IMR-90 (cell line): ENCODE data around the gene RAET1G. TPM values are rescaled to one million over a fixed set of nuclear protein-coding genes. Genes with fewer than 3 reads are reported as not detected.

ENCODE experiments used
- ATAC-seq: fragments of 200-7000 bp; cut with Tn5 transposase; 2 replicates; pipeline ENCODE4 v1.9.1; 2020; ENCODE audit warnings: low read depth, mild to moderate bottlenecking, moderate library complexity
- BruUV-seq: library from RNA; stranded (reverse); fragments of 400-500 nt; replicated peaks from 2 replicates; lab custom pipeline; 2021; lab: Mats Ljungman, UMichigan
- CTCF ChIA-PET: fragments of 300-600 bp; formaldehyde crosslinking; extraction: SDS; loops from one replicate; lab custom pipeline; 2021; ENCODE audit warnings: antibody characterized with exemption; lab: Yijun Ruan, JAX
- POLR2A ChIA-PET: fragments of 300-600 bp; sonication (Branson Sonifier 250); formaldehyde crosslinking; loops from one replicate; lab custom pipeline; 2022; ENCODE audit warnings: antibody characterized with exemption; ENCODE audit not compliant: unreplicated experiment; lab: Charles Lee
- DNase-seq: peaks from one replicate; pipeline ENCODE4 v3.0.0; 2013
- H2AFZ ChIP-seq: replicated peaks from 2 replicates; pipeline ENCODE3; 2013; ENCODE audit warnings: low read length, mild to moderate bottlenecking; ENCODE audit not compliant: poor library complexity
- H2AK5ac ChIP-seq: 2 replicates; pipeline ENCODE4 v1.6.1; 2013; ENCODE audit warnings: low read depth, low read length, inconsistent platforms
- H2AK9ac ChIP-seq: replicated peaks from 2 replicates; pipeline ENCODE3; 2013; ENCODE audit warnings: mild to moderate bottlenecking, low read depth, low read length, moderate library complexity; ENCODE audit not compliant: poor library complexity
- H2BK120ac ChIP-seq: 2 replicates; pipeline ENCODE4 v1.6.1; 2013; ENCODE audit warnings: low read depth, low read length, inconsistent platforms
- H2BK15ac ChIP-seq: 3 replicates; pipeline ENCODE4 v1.6.1; 2013; ENCODE audit warnings: low read depth, low read length, inconsistent platforms
- H2BK20ac ChIP-seq: 2 replicates; pipeline ENCODE4 v1.6.1; 2013; ENCODE audit warnings: low read depth, mild to moderate bottlenecking, inconsistent platforms, low read length, moderate library complexity
- H2BK5ac ChIP-seq: 2 replicates; pipeline ENCODE4 v1.6.1; 2013; ENCODE audit warnings: mild to moderate bottlenecking, low read depth, low read length, inconsistent platforms; ENCODE audit not compliant: poor library complexity, severe bottlenecking
- H3K14ac ChIP-seq: replicated peaks from 2 replicates; pipeline ENCODE4 v1.6.1; 2013; ENCODE audit warnings: low read depth, low read length, inconsistent platforms
- H3K18ac ChIP-seq: 2 replicates; pipeline ENCODE4 v1.6.1; 2013; ENCODE audit warnings: low read depth, low read length, control low read depth
- H3K23ac ChIP-seq: 2 replicates; pipeline ENCODE4 v1.6.1; 2013; ENCODE audit warnings: low read depth, low read length, inconsistent platforms
- H3K27ac ChIP-seq: 2 replicates; pipeline ENCODE4 v1.5.1; 2013; ENCODE audit warnings: mild to moderate bottlenecking, control low read depth, low read length; ENCODE audit not compliant: insufficient read depth
- H3K27me3 ChIP-seq: 2 replicates; pipeline ENCODE4 v1.6.1; 2013; ENCODE audit warnings: low read length; ENCODE audit not compliant: control insufficient read depth, insufficient read depth
- H3K36me3 ChIP-seq: 2 replicates; pipeline ENCODE4 v1.6.1; 2013; ENCODE audit warnings: low read length, mixed read lengths; ENCODE audit not compliant: control insufficient read depth, insufficient read depth
- H3K4ac ChIP-seq: 2 replicates; pipeline ENCODE4 v1.6.1; 2013; ENCODE audit warnings: low read depth, low read length, inconsistent platforms
- H3K4me1 ChIP-seq: 2 replicates; pipeline ENCODE4 v1.6.1; 2013; ENCODE audit warnings: low read length, mixed read lengths; ENCODE audit not compliant: control insufficient read depth, insufficient read depth
- H3K4me2 ChIP-seq: 2 replicates; pipeline ENCODE4 v1.6.1; 2013; ENCODE audit warnings: low read depth, mild to moderate bottlenecking, control low read depth, low read length, moderate library complexity
- H3K4me3 ChIP-seq: 2 replicates; pipeline ENCODE4 v1.5.1; 2013; ENCODE audit warnings: low read depth, mild to moderate bottlenecking, control low read depth, low read length, moderate library complexity; ENCODE audit not compliant: insufficient read depth
- H3K56ac ChIP-seq: 2 replicates; pipeline ENCODE4 v1.6.1; 2013; ENCODE audit warnings: low read length, inconsistent platforms; ENCODE audit not compliant: insufficient read depth; ENCODE audit errors: extremely low read depth
- H3K79me1 ChIP-seq, 2 experiments: 2 replicates each; pipeline ENCODE4 v1.6.1; 2013; ENCODE audit warnings: low read length in 2 of 2, inconsistent platforms in 1 of 2, low read depth in 1 of 2
- H3K9ac ChIP-seq: 2 replicates; pipeline ENCODE4 v1.6.1; 2013; ENCODE audit warnings: low read depth, low read length, control low read depth
- H3K9me1 ChIP-seq: 2 replicates; pipeline ENCODE4 v1.6.1; 2013; ENCODE audit warnings: low read length, inconsistent platforms; ENCODE audit not compliant: insufficient read depth
- H3K9me3 ChIP-seq: 2 replicates; pipeline ENCODE4 v1.6.1; 2013; ENCODE audit warnings: low read length; ENCODE audit not compliant: control insufficient read depth, insufficient read depth
- H4K20me1 ChIP-seq: 2 replicates; pipeline ENCODE4 v1.6.1; 2013; ENCODE audit warnings: low read length, inconsistent platforms; ENCODE audit not compliant: insufficient read depth
- H4K5ac ChIP-seq: 2 replicates; pipeline ENCODE4 v1.6.1; 2013; ENCODE audit warnings: mild to moderate bottlenecking, low read depth, low read length, control low read depth
- H4K8ac ChIP-seq, 2 experiments: 2 replicates each; pipeline ENCODE4 v1.6.1; 2013; ENCODE audit warnings: low read depth in 2 of 2, low read length in 2 of 2, control low read depth in 1 of 2, inconsistent platforms in 1 of 2
- H4K91ac ChIP-seq: 2 replicates; pipeline ENCODE4 v1.6.1; 2013; ENCODE audit warnings: low read depth, low read length, inconsistent platforms; ENCODE audit not compliant: insufficient read depth
- BHLHE40 ChIP-seq: fragments of 150-350 bp; IDR thresholded peaks from 2 replicates; pipeline ENCODE4 v1.6.1; 2016; ENCODE audit warnings: mild to moderate bottlenecking, low read depth, low read length
- CEBPB ChIP-seq: IDR thresholded peaks from 2 replicates; pipeline ENCODE4 v1.6.1; 2012; ENCODE audit warnings: low read depth, low read length, improper control_type of control experiment
- CHD1 ChIP-seq: IDR thresholded peaks from 2 replicates; pipeline ENCODE4 v1.6.1; 2012; ENCODE audit warnings: low read depth, low read length, improper control_type of control experiment
- CTCF ChIP-seq: conservative IDR thresholded peaks from 2 replicates; pipeline ENCODE4 v1.5.1; 2012; ENCODE audit warnings: mild to moderate bottlenecking, low read depth, low read length, improper control_type of control experiment
- ELK1 ChIP-seq: fragments of 150-350 bp; IDR thresholded peaks from 2 replicates; pipeline ENCODE4 v1.6.1; 2016; ENCODE audit warnings: low read depth, mild to moderate bottlenecking, low read length, moderate library complexity, borderline replicate concordance
- FOS ChIP-seq: fragments of 150-350 bp; IDR thresholded peaks from 2 replicates; pipeline ENCODE4 v1.6.1; 2016; ENCODE audit warnings: low read depth, low read length
- MAFK ChIP-seq: IDR thresholded peaks from 2 replicates; pipeline ENCODE4 v1.6.1; 2012; ENCODE audit warnings: low read depth, low read length, improper control_type of control experiment
- MAZ ChIP-seq: IDR thresholded peaks from 2 replicates; pipeline ENCODE4 v1.6.1; 2012; ENCODE audit warnings: low read depth, mild to moderate bottlenecking, low read length, improper control_type of control experiment, moderate library complexity, borderline replicate concordance
- MXI1 ChIP-seq: IDR thresholded peaks from 2 replicates; pipeline ENCODE4 v1.6.1; 2012; ENCODE audit warnings: low read depth, mild to moderate bottlenecking, low read length, moderate library complexity, borderline replicate concordance
- NFE2L2 ChIP-seq: fragments of 150-350 bp; IDR thresholded peaks from 2 replicates; pipeline ENCODE4 v1.6.1; 2016; ENCODE audit warnings: low read depth, mild to moderate bottlenecking, low read length
- POLR2A ChIP-seq: IDR thresholded peaks from 2 replicates; pipeline ENCODE4 v1.6.1; 2012; ENCODE audit warnings: mild to moderate bottlenecking, low read depth, low read length
- RAD21 ChIP-seq: IDR thresholded peaks from 2 replicates; pipeline ENCODE4 v1.6.1; 2012; ENCODE audit warnings: low read length, improper control_type of control experiment
- RCOR1 ChIP-seq: IDR thresholded peaks from 2 replicates; pipeline ENCODE4 v1.6.1; 2012; ENCODE audit warnings: mild to moderate bottlenecking, low read length, improper control_type of control experiment; ENCODE audit not compliant: insufficient replicate concordance
- RFX5 ChIP-seq: IDR thresholded peaks from 2 replicates; pipeline ENCODE4 v1.8.0; 2012; ENCODE audit warnings: low read depth, mild to moderate bottlenecking, low read length, moderate library complexity
- SMC3 ChIP-seq: fragments of 150-350 bp; IDR thresholded peaks from 2 replicates; pipeline ENCODE4 v1.6.1; 2016; ENCODE audit warnings: low read depth, mild to moderate bottlenecking, antibody characterized with exemption, low read length, moderate library complexity
- USF2 ChIP-seq: fragments of 150-350 bp; IDR thresholded peaks from 2 replicates; pipeline ENCODE4 v1.6.1; 2017; ENCODE audit warnings: mild to moderate bottlenecking, antibody characterized with exemption, low read length, low read depth
- WGBS, 2 experiments: methylation state at CpG; one replicate each; pipeline versions ENCODE4 v1.1.5 to v1.1.7; 2013; ENCODE audit warnings: missing lambda C conversion rate in 2 of 2; ENCODE audit not compliant: insufficient read length in 1 of 2; ENCODE audit errors: extremely low coverage in 2 of 2; 5-methylcytosine and 5-hydroxymethylcytosine counted together
- dilution Hi-C: fragments of 300-500 bp; cut with HindIII; formaldehyde crosslinking; loops from one replicate; pipeline ENCODE4 v1.14.3; 2018; ENCODE audit warnings: low sequenced_read_pairs; ENCODE audit not compliant: unreplicated experiment
- in situ Hi-C: fragments of 300-500 bp; cut with MboI; formaldehyde crosslinking; loops from 3 replicates; pipeline ENCODE4 v1.14.3; 2019; ENCODE audit warnings: low sequenced_read_pairs, inconsistent platforms, mixed read lengths
- intact Hi-C: fragments of 100-400 bp; cut with micrococcal nuclease; formaldehyde crosslinking; loops from 2 replicates; pipeline ENCODE4 v1.10.0; 2022
- polyA plus RNA-seq, 3 experiments: library from polyadenylated mRNA; depleted of rRNA; stranded (reverse); fragments of >200 nt; gene quantifications; 2 replicates each; pipeline ENCODE4 v1.2.3, GENCODE V29; 2012; ENCODE audit warnings: low replicate concordance in 1 of 3
- total RNA-seq: library from RNA; depleted of rRNA; stranded (reverse); fragments of >200 nt; gene quantifications from 2 replicates; pipeline ENCODE4 v1.2.3, GENCODE V29; 2012

RAET1G gene
- total and polyA plus RNA-seq, 2 of the 4 experiments (the other 2 are of a cell fraction), result 1.3 to 4.2 TPM

DNA sequence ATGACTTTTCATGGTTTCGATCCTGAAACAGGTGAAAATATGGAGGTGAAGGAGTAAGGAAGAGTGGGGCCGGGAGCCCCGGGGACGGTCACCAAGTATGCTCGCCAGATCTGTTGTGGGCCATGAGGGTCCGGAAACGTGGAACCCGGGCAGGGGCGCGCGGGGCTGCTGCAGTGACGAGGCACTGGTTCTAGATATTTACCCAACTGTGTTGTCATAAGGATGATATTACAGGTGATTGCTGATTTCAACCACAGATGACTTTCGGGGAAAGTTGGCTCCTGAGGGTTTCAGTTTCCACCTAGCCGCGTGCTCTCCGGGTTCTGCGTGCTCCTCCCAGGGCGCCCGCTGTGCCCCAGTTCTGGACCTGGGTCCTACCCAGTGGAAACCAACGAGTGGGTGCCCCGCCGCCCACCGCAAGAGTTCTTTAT lies 12.2 kb downstream of the RAET1G start:
- in situ Hi-C loops, result no loop called here
- H3K14ac ChIP-seq, result no peak overlapping the region
- ATAC-seq, result no peak
- no peak for DNase-seq
- peaks cover 4% of the 10 kb centered on the region; the same call in 1 of the 2 replicates for H3K9me1 ChIP-seq
- no peak overlapping the region for H3K18ac ChIP-seq
- dilution Hi-C loops, result no loop called here
- H2BK120ac ChIP-seq, result no peak overlapping the region
- intact Hi-C loops, result no loop called here
- no peak overlapping the region for H2BK20ac ChIP-seq
- no peak overlapping the region for H3K23ac ChIP-seq
- H3K4me2 ChIP-seq, result no peak overlapping the region
- no peak overlapping the region for H4K91ac ChIP-seq
- H3K56ac ChIP-seq, result no peak overlapping the region
- H3K27ac ChIP-seq, result no peak overlapping the region
- H2BK15ac ChIP-seq, result no peak overlapping the region
- TF ChIP-seq MAZ (no peak), RFX5 (no peak), POLR2A (no peak), FOS (no peak), CHD1 (no peak), RCOR1 (no peak), MAFK (no peak), CEBPB (no peak), CTCF (no peak), NFE2L2 (no peak), MXI1 (no peak), BHLHE40 (no peak), SMC3 (no peak), USF2 (no peak), RAD21 (no peak), ELK1 (no peak)
- ChIA-PET POLR2A (no interaction called here), CTCF (no interaction called here)
- no peaks in the 10 kb centered on the region for H4K20me1 ChIP-seq
- BruUV-seq, result no TSS peak
- no peak overlapping the region for H4K5ac ChIP-seq
- peaks cover 12% of the 10 kb centered on the region for H3K9me3 ChIP-seq
- peaks cover 20% of the 10 kb centered on the region for H3K27me3 ChIP-seq
- no peak overlapping the region for H2AK9ac ChIP-seq
- no peaks in the 10 kb centered on the region for H3K79me1 ChIP-seq
- H3K9ac ChIP-seq, result no peak overlapping the region
- no peak overlapping the region for H2AK5ac ChIP-seq
- H3K36me3 ChIP-seq, result no peaks in the 10 kb centered on the region
- no peak overlapping the region for H4K8ac ChIP-seq
- no peaks in the 10 kb centered on the region for H3K4me1 ChIP-seq
- no peak overlapping the region for H2BK5ac ChIP-seq
- 90% methylated on average over 8 of the region's 23 CpGs; no CpG with 5 or more reads in 1 of the 2 experiments for WGBS, 2 experiments
- no peak overlapping the region for H2AFZ ChIP-seq
- no peak overlapping the region for H3K4me3 ChIP-seq
- H3K4ac ChIP-seq, result no peak overlapping the region
